ENCODE results near the gene ZNF324B. TPM values are rescaled to one million over a fixed set of nuclear protein-coding genes. Genes with fewer than 3 reads are reported as not detected.

Gene ZNF324B
- total and polyA plus RNA-seq, 2 of the 4 experiments (the other 2 are of a cell fraction), result 3.5 to 4.1 TPM

DNA sequence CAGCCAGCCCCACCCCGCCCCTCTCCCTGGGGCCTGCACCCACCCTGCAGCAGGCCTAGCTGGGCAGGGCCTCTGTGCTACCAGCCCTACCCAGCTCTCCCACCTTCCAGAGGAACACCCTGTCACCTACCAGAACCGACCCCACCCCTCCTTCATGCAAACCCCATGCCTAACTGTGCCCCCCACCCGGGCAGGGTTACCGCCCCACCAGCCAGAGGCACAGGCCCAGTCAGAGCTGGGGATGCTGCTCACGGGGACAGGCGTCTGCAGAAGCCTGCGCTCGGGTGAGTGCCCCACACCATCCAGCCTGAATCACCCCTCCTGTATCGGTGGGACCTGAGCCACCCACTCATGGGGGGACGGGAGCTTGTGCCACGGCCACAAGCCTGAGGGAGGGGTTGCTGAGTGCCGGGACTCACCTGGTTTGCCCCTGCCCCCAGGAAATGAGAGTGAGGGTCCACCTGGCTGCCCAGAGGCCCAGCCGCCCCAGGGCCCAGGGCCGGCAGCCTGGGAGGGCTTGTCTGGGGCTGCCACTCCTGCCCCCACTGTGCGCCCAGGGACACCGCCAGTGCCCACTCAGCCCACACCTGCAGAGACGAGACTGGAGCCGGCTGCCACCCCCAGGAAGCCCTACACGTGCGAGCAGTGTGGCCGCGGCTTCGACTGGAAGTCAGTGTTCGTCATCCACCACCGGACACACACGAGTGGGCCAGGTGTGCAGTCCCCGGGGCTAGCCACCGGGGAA, 28.5 kb downstream of the ZNF324B start:
- no peak overlapping the region for H3K18ac ChIP-seq (ENCODE audit: low read depth, low read length)
- ATAC-seq (ENCODE audit: low read depth) (no peak), DNase-seq (no peak)
- no peak overlapping the region for H3K27ac ChIP-seq (ENCODE audit: insufficient read depth, low read length)
- in situ Hi-C loops (cut with MboI; ENCODE audit: low sequenced_read_pairs) (no loop called here), dilution Hi-C loops (cut with HindIII; ENCODE audit: low sequenced_read_pairs, unreplicated experiment) (no loop called here), intact Hi-C loops (cut with micrococcal nuclease) (no loop called here)
- no peak overlapping the region for H3K56ac ChIP-seq (ENCODE audit: extremely low read depth, insufficient read depth, low read length)
- H3K79me1 ChIP-seq (ENCODE audit: low read depth in 1 of 2, low read length in 2 of 2), result peaks cover 6 to 24% of the 10 kb centered on the region in 2 experiments; a peak in 2 of 4 replicates
- H2BK5ac ChIP-seq (ENCODE audit: low read depth, low read length, poor library complexity, severe bottlenecking), result no peak overlapping the region
- H2AK9ac ChIP-seq (replicated peaks; ENCODE audit: low read depth, low read length, poor library complexity), result no peak overlapping the region
- H4K8ac ChIP-seq (ENCODE audit: low read depth in 2 of 2, low read length in 2 of 2), result no peak overlapping the region
- no peak overlapping the region for H2AFZ ChIP-seq (replicated peaks; ENCODE audit: low read length, poor library complexity)
- no peak overlapping the region for H4K91ac ChIP-seq (ENCODE audit: insufficient read depth, low read depth, low read length)
- H4K20me1 ChIP-seq (ENCODE audit: insufficient read depth, low read length), result peaks cover 4% of the 10 kb centered on the region; the same call in 1 of the 2 replicates
- no peak overlapping the region for H3K9ac ChIP-seq (ENCODE audit: low read depth, low read length)
- no peaks in the 10 kb centered on the region for H3K9me3 ChIP-seq (ENCODE audit: control insufficient read depth, insufficient read depth, low read length)
- no peak overlapping the region for H2BK15ac ChIP-seq (ENCODE audit: low read depth, low read length)
- no TSS peak for BruUV-seq (replicated peaks)
- H3K36me3 ChIP-seq (ENCODE audit: control insufficient read depth, insufficient read depth, low read length), result peaks cover 11% of the 10 kb centered on the region
- no peak overlapping the region for H4K5ac ChIP-seq (ENCODE audit: low read depth, low read length)
- CTCF ChIA-PET, result no interaction called here
- no peak overlapping the region for H3K4me3 ChIP-seq (ENCODE audit: insufficient read depth, low read depth, low read length)
- no peak overlapping the region for H3K4me2 ChIP-seq (ENCODE audit: low read depth, low read length)
- POLR2A ChIA-PET (ENCODE audit: unreplicated experiment), result no interaction called here
- no peaks in the 10 kb centered on the region for H3K27me3 ChIP-seq (ENCODE audit: control insufficient read depth, insufficient read depth, low read length)
- no peak overlapping the region for H3K23ac ChIP-seq (ENCODE audit: low read depth, low read length)
- WGBS, 2 experiments (ENCODE audit: extremely low coverage in 2 of 2, insufficient read length in 1 of 2), result 90% methylated on average over 7 of the region's 28 CpGs; no CpG with 5 or more reads in 1 of the 2 experiments
- peaks cover 18% of the 10 kb centered on the region for H3K9me1 ChIP-seq (ENCODE audit: insufficient read depth, low read length)
- no peak for TF ChIP-seq MXI1 (IDR thresholded peaks at IDR 0.05; ENCODE audit: borderline replicate concordance, low read depth, low read length)
- no peak for TF ChIP-seq RFX5 (IDR thresholded peaks at IDR 0.05; ENCODE audit: low read depth, low read length)
- TF ChIP-seq, protein P1, sequence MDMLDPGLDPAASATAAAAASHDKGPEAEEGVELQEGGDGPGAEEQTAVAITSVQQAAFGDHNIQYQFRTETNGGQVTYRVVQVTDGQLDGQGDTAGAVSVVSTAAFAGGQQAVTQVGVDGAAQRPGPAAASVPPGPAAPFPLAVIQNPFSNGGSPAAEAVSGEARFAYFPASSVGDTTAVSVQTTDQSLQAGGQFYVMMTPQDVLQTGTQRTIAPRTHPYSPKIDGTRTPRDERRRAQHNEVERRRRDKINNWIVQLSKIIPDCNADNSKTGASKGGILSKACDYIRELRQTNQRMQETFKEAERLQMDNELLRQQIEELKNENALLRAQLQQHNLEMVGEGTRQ (IDR thresholded peaks at IDR 0.05; ENCODE audit: low read depth, low read length), result no peak
- no peak for TF ChIP-seq CHD1 (IDR thresholded peaks at IDR 0.05; ENCODE audit: low read depth, low read length)
- no peak for TF ChIP-seq CEBPB (IDR thresholded peaks at IDR 0.05; ENCODE audit: low read depth, low read length)
- TF ChIP-seq SMC3 (IDR thresholded peaks at IDR 0.05; ENCODE audit: low read depth, low read length), result no peak
- no peak for TF ChIP-seq RCOR1 (IDR thresholded peaks at IDR 0.05; ENCODE audit: insufficient replicate concordance, low read length)
- no peak for TF ChIP-seq MAFK (IDR thresholded peaks at IDR 0.05; ENCODE audit: low read depth, low read length)
- no peak for TF ChIP-seq FOS (IDR thresholded peaks at IDR 0.05; ENCODE audit: low read depth, low read length)
- TF ChIP-seq, protein P2, sequence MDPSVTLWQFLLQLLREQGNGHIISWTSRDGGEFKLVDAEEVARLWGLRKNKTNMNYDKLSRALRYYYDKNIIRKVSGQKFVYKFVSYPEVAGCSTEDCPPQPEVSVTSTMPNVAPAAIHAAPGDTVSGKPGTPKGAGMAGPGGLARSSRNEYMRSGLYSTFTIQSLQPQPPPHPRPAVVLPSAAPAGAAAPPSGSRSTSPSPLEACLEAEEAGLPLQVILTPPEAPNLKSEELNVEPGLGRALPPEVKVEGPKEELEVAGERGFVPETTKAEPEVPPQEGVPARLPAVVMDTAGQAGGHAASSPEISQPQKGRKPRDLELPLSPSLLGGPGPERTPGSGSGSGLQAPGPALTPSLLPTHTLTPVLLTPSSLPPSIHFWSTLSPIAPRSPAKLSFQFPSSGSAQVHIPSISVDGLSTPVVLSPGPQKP (IDR thresholded peaks at IDR 0.05; ENCODE audit: borderline replicate concordance, low read depth, low read length), result no peak
- no peak for TF ChIP-seq NFE2L2 (IDR thresholded peaks at IDR 0.05; ENCODE audit: low read depth, low read length)
- TF ChIP-seq POLR2A (IDR thresholded peaks at IDR 0.05; ENCODE audit: low read depth, low read length), result no peak
- TF ChIP-seq, protein P3, sequence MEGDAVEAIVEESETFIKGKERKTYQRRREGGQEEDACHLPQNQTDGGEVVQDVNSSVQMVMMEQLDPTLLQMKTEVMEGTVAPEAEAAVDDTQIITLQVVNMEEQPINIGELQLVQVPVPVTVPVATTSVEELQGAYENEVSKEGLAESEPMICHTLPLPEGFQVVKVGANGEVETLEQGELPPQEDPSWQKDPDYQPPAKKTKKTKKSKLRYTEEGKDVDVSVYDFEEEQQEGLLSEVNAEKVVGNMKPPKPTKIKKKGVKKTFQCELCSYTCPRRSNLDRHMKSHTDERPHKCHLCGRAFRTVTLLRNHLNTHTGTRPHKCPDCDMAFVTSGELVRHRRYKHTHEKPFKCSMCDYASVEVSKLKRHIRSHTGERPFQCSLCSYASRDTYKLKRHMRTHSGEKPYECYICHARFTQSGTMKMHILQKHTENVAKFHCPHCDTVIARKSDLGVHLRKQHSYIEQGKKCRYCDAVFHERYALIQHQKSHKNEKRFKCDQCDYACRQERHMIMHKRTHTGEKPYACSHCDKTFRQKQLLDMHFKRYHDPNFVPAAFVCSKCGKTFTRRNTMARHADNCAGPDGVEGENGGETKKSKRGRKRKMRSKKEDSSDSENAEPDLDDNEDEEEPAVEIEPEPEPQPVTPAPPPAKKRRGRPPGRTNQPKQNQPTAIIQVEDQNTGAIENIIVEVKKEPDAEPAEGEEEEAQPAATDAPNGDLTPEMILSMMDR (conservative IDR thresholded peaks at IDR 0.05; ENCODE audit: low read depth, low read length), result no peak
- H2BK120ac ChIP-seq (ENCODE audit: low read depth, low read length), result no peak overlapping the region
- H2AK5ac ChIP-seq (ENCODE audit: low read depth, low read length), result no peak overlapping the region
- H3K4ac ChIP-seq (ENCODE audit: low read depth, low read length), result no peak overlapping the region
- no peak overlapping the region for H2BK20ac ChIP-seq (ENCODE audit: low read depth, low read length)
- no peak overlapping the region for H3K14ac ChIP-seq (replicated peaks; ENCODE audit: low read depth, low read length)
- peaks cover 12% of the 10 kb centered on the region for H3K4me1 ChIP-seq (ENCODE audit: control insufficient read depth, insufficient read depth, low read length)
